ENCODE data around the gene PCDHA9.
"Not testable (repeated sequence)": the region's sequence is repeated elsewhere in the genome, so short reads cannot be mapped to it uniquely, and the experiment has no call there.

The PCDHA9 gene

GRCh38 chr5:140848139-140849102 lies at the start of gene PCDHA9:
Gene PCDHA9, plus strand, starts transcription at chr5:140848382. Its CDS starts 114 bp downstream, at chr5:140848496.
- DNase-seq (ENCODE audit: low read depth in 2 of 2), result peak in 1 of 2 donors; percentile 1
- not testable (repeated sequence) for H3K4me3 ChIP-seq (replicated peaks in 1 of 2; ENCODE audit: low read depth in 2 of 2, low read length in 2 of 2)

GRCh38 chr5:140800816-140801493 lies 47.2 kb upstream of the PCDHA9 start, which contains the start of gene PCDHA3:
Gene PCDHA3, plus strand, starts transcription at chr5:140801057.
- no peak within 1 kb of the TSS for H3K4me3 ChIP-seq (replicated peaks in 1 of 2; ENCODE audit: low read depth in 2 of 2, low read length in 2 of 2)
- TF ChIP-seq CTCF (IDR thresholded peaks at IDR 0.05; ENCODE audit: low read depth, low read length), result peak; percentile 13
- peak; percentile 14 to 39 for DNase-seq (ENCODE audit: low read depth in 2 of 2)

GRCh38 chr5:140801494-140801841 lies 46.7 kb upstream of the PCDHA9 start:
- DNase-seq (ENCODE audit: low read depth in 2 of 2), result peak in 1 of 2 donors; percentile 9
- no peak for TF ChIP-seq CTCF (IDR thresholded peaks at IDR 0.05; ENCODE audit: low read depth, low read length)
- H3K4me3 ChIP-seq (replicated peaks in 1 of 2; ENCODE audit: low read depth in 2 of 2, low read length in 2 of 2), result no peak overlapping the region

GRCh38 chr5:140802381-140802780 lies 45.8 kb upstream of the PCDHA9 start:
- not testable (repeated sequence) for H3K4me3 ChIP-seq (replicated peaks in 1 of 2; ENCODE audit: low read depth in 2 of 2, low read length in 2 of 2); DNase-seq (ENCODE audit: low read depth in 2 of 2)

- TF ChIP-seq CTCF (IDR thresholded peaks at IDR 0.05; ENCODE audit: low read depth, low read length), result no peak
- H3K4me3 ChIP-seq (replicated peaks in 1 of 2; ENCODE audit: low read depth in 2 of 2, low read length in 2 of 2), result no peak overlapping the region
- no peak for DNase-seq (ENCODE audit: low read depth in 2 of 2)
Measured at GRCh38 chr5:140802781-140803271, 45.4 kb upstream of the PCDHA9 start.

- DNase-seq (ENCODE audit: low read depth in 2 of 2), result peak; percentile 6 to 25
- peak; percentile 37 for TF ChIP-seq CTCF (IDR thresholded peaks at IDR 0.05; ENCODE audit: low read depth, low read length)
- H3K4me3 ChIP-seq (replicated peaks in 1 of 2; ENCODE audit: low read depth in 2 of 2, low read length in 2 of 2), result peak within 1 kb of the TSS in 1 of 2 donors; percentile 30
Measured at GRCh38 chr5:140806834-140807775, 41.1 kb upstream of the PCDHA9 start, which contains the start of gene PCDHA4. Gene PCDHA4, plus strand, starts transcription at chr5:140807068.

- DNase-seq (ENCODE audit: low read depth in 2 of 2); H3K4me3 ChIP-seq (replicated peaks in 1 of 2; ENCODE audit: low read depth in 2 of 2, low read length in 2 of 2): not testable (repeated sequence)
Measured at GRCh38 chr5:140808241-140808888, 39.8 kb upstream of the PCDHA9 start.

Measured in cardiac fibroblast (primary cell).